Measurements from ENCODE around the gene TMEM248. TPM values are rescaled to one million over a fixed set of nuclear protein-coding genes. Genes with fewer than 3 reads are reported as not detected.
"Not testable (repeated sequence)": the region's sequence is repeated elsewhere in the genome, so short reads cannot be mapped to it uniquely, and the experiment has no call there.

The TMEM248 gene
- total RNA-seq, 2 experiments from 2014 or later: 64.7 to 67.4 TPM

GRCh38 chr7:66994691-66995049 is 73.6 kb downstream of the TMEM248 start:
- POLR2A ChIA-PET: interaction anchor here (0.6 to 3.5 kb wide), 10 partner anchors 74 to 1224 kb away, joined by 3 to 71 read pairs (median 10); partner anchors contain the start of genes CRCP, KCTD7, RABGEF1 and TMEM248
- H3K27ac Mint-ChIP-seq: peak overlapping the region; percentile 96
- H3K27me3 Mint-ChIP-seq; H3K9me3 ChIP-seq (ENCODE audit: control insufficient read depth in 1 of 2, insufficient read depth in 1 of 2, low read length in 2 of 2); H3K27me3 ChIP-seq (ENCODE audit: control insufficient read depth in 1 of 2, insufficient read depth in 2 of 2, low read length in 2 of 2); H3K9me3 Mint-ChIP-seq: not testable (repeated sequence)
- peaks cover 35% of the 10 kb centered on the region for H3K4me1 Mint-ChIP-seq (ENCODE audit: low read depth)
- peak overlapping the region; percentile 98 to 99 for H3K27ac ChIP-seq (ENCODE audit: low read depth in 1 of 2, low read length in 2 of 2)
- CTCF ChIA-PET: interaction anchor here (0.6 to 1.0 kb wide), 2 partner anchors 63 to 73 kb away, joined by 3 to 5 read pairs; no protein-coding TSS in a partner anchor
- peaks cover 14% of the 10 kb centered on the region for H3K4me1 ChIP-seq (ENCODE audit: insufficient read depth, low read length)
- peak overlapping the region; percentile 77 for H3K4me3 ChIP-seq (ENCODE audit: low read length)
- H3K36me3 Mint-ChIP-seq (ENCODE audit: low read depth): peaks cover 73% of the 10 kb centered on the region
- intact Hi-C loops (cut with DNase I, micrococcal nuclease): loop anchor here (5.0 to 10.0 kb wide), 10 partner anchors 67 to 1622 kb away; partner anchors contain the start of genes RABGEF1 (in 1 of the 2), TMEM248 (in 1 of the 2), VKORC1L1 (in 1 of the 2) and ZNF92 (in 1 of the 2)
- H3K36me3 ChIP-seq (ENCODE audit: insufficient read depth, low read length): peaks cover 38% of the 10 kb centered on the region
- peak; percentile 25 to 87 (median 49) for DNase-seq
- peak overlapping the region; percentile 98 for H3K4me3 Mint-ChIP-seq
- TF ChIP-seq CTCF (IDR thresholded peaks at IDR 0.05): peak; percentile 47
- peak; percentile 55 for ATAC-seq (ENCODE audit: poor library complexity)

- peak; percentile 85 to 99 (median 90) for DNase-seq
- H3K4me3 Mint-ChIP-seq: peak within 1 kb of the TSS; percentile 98
- Histone ChIP-seq H3K27ac (ENCODE audit: low read depth in 1 of 2, low read length in 2 of 2) (peak within 1 kb of the TSS; percentile 98 to 99), H3K36me3 (ENCODE audit: insufficient read depth, low read length) (peaks cover 36% of the 10 kb centered on the region), H3K4me3 (ENCODE audit: low read length) (peak within 1 kb of the TSS; percentile 79), H3K4me1 (ENCODE audit: insufficient read depth, low read length) (peaks cover 14% of the 10 kb centered on the region)
- ATAC-seq (ENCODE audit: poor library complexity): peak; percentile 54
- peaks cover 35% of the 10 kb centered on the region for H3K4me1 Mint-ChIP-seq (ENCODE audit: low read depth)
- H3K27ac Mint-ChIP-seq: peak within 1 kb of the TSS; percentile 96
- H3K9me3 Mint-ChIP-seq; H3K9me3 ChIP-seq (ENCODE audit: control insufficient read depth in 1 of 2, insufficient read depth in 1 of 2, low read length in 2 of 2); H3K27me3 ChIP-seq (ENCODE audit: control insufficient read depth in 1 of 2, insufficient read depth in 2 of 2, low read length in 2 of 2); H3K27me3 Mint-ChIP-seq: not testable (repeated sequence)
- intact Hi-C loops (cut with DNase I, micrococcal nuclease): loop anchor here (5.0 to 10.0 kb wide), 8 partner anchors 70 to 1623 kb away; partner anchors contain the start of genes RABGEF1 (in 1 of the 2), TMEM248 (in 1 of the 2), VKORC1L1 (in 1 of the 2) and ZNF92 (in 1 of the 2)
- CTCF ChIA-PET: interaction anchor here (1.0 to 1.8 kb wide), 2 partner anchors 73 to 74 kb away, joined by 3 to 5 read pairs; partner anchors contain the start of gene TMEM248
- H3K36me3 Mint-ChIP-seq (ENCODE audit: low read depth): peaks cover 74% of the 10 kb centered on the region
- POLR2A ChIA-PET: interaction anchor here (0.5 to 3.5 kb wide), 20 partner anchors 9 to 1244 kb away, joined by 3 to 71 read pairs (median 4); partner anchors contain the start of genes CRCP, KCTD7, RABGEF1 and TMEM248
Measured at GRCh38 chr7:66995050-66995776, 74.2 kb downstream of the TMEM248 start, which contains the start of gene SBDS. TSS of gene SBDS (minus strand) at chr7:66995586. CDS start at chr7:66995417, 169 bp downstream.

- peak within 1 kb of the TSS; percentile 56 to 66 for H3K27ac ChIP-seq (ENCODE audit: low read depth in 1 of 2, low read length in 2 of 2)
- H3K4me3 Mint-ChIP-seq: peak within 1 kb of the TSS; percentile 98
- peak; percentile 79 for ATAC-seq (ENCODE audit: poor library complexity)
- H3K36me3 ChIP-seq (ENCODE audit: insufficient read depth, low read length): peaks cover 23% of the 10 kb centered on the region
- peak; percentile 95 to 99 (median 98) for DNase-seq
- H3K4me1 Mint-ChIP-seq (ENCODE audit: low read depth): peaks cover 39% of the 10 kb centered on the region
- H3K9me3 Mint-ChIP-seq; H3K9me3 ChIP-seq (ENCODE audit: control insufficient read depth in 1 of 2, insufficient read depth in 1 of 2, low read length in 2 of 2); H3K27me3 Mint-ChIP-seq; H3K27me3 ChIP-seq (ENCODE audit: control insufficient read depth in 1 of 2, insufficient read depth in 2 of 2, low read length in 2 of 2): not testable (repeated sequence)
- H3K4me1 ChIP-seq (ENCODE audit: insufficient read depth, low read length): peaks cover 14% of the 10 kb centered on the region
- ChIA-PET CTCF (interaction anchor here (1.8 kb wide), 1 partner anchor 75 kb away, joined by 5 read pairs; the partner anchor contains the start of gene TMEM248), POLR2A (interaction anchor here (1.1 to 3.5 kb wide), 8 partner anchors 10 to 882 kb away, joined by 3 to 71 read pairs (median 10); partner anchors contain the start of genes CRCP and TMEM248)
- intact Hi-C loops (cut with DNase I, micrococcal nuclease): loop anchor here (2.0 to 10.0 kb wide), 9 partner anchors 72 to 1624 kb away; partner anchors contain the start of genes RABGEF1 (in 2 of the 2), TMEM248 (in 1 of the 2), VKORC1L1 (in 1 of the 2) and ZNF92 (in 1 of the 2)
- H3K27ac Mint-ChIP-seq: peak within 1 kb of the TSS; percentile 96
- H3K4me3 ChIP-seq (ENCODE audit: low read length): peak within 1 kb of the TSS; percentile 79
- peaks cover 66% of the 10 kb centered on the region for H3K36me3 Mint-ChIP-seq (ENCODE audit: low read depth)
Measured at GRCh38 chr7:66996444-66997191, 75.6 kb downstream of the TMEM248 start, which contains the start of gene TYW1. TSS of gene TYW1 (plus strand) at chr7:66996833. CDS start at chr7:66996979, 146 bp downstream.

Data from CD4-positive, alpha-beta T cell (primary cell).